Stimulated activated CD8-positive, alpha-beta memory T cell treated with anti-CD3 and anti-CD28 coated beads, Interleukin-7, amount 100 ng/mL, for 4 hours (primary cell): ENCODE results near the gene OSTC.

Source experiments
- DNase-seq, 2 donors: peaks; one replicate each; pipeline ENCODE4 v3.0.0-alpha.2; 2020; ENCODE audit warnings: low read depth in 2 of 2

The OSTC gene

DNA sequence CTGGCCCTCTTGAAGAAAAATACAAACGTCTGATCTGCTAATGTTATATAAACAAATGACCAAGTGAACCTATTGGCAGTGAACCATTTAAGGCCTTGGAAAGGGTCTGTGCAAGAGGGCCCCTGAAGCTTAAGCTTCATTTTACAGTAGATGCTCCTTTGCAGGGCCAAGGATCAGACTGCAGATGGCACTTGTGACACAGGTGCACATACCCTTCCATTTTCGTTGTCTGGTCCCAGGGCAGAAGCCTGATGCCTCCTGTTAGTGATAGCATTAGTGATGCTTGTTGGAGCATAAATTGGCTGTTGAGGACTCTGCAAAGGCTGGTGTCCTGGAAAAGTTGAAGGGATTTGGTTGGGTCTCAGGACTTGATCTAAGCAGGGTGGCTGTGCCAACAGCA, 65.9 kb downstream of the OSTC start:
- DNase-seq: no peak

GRCh38 chr4:108717386-108717785, 67.0 kb downstream of the OSTC start:
- DNase-seq: no peak
